ENCODE measurements around the gene SLC1A3.
"Not testable (repeated sequence)": the region's sequence is repeated elsewhere in the genome, so short reads cannot be mapped to it uniquely, and the experiment has no call there.

The SLC1A3 gene

GRCh38 chr5:36631620-36632362 is 25.4 kb downstream of the SLC1A3 start:
- no peak for DNase-seq

GRCh38 chr5:36632363-36632664 is 25.9 kb downstream of the SLC1A3 start:
- no peak for DNase-seq

GRCh38 chr5:36635721-36636390 is 29.4 kb downstream of the SLC1A3 start:
- DNase-seq, result no peak

DNA sequence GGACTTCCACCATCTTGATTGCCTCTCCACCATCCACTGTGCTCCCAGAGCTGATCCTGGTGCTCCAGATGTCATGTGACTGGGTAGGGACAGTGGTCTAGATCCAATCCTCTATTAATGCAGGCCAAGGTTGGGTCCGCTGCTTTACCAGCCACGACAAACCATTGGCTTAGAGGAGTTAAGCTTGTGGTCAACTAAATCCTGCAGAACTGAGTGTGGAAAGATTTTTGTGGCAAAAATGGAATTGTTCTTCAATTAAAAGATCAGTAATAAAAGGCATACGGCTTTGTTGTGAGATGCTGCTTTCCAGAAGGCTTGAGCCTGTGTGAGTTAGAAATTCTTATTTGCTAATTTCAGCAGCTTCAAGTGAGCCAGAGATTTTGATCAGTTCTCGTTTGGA is 30.7 kb downstream of the SLC1A3 start:
- no peak for DNase-seq

- DNase-seq, result no peak
Observed at GRCh38 chr5:36637516-36637915, 31.1 kb downstream of the SLC1A3 start.

GRCh38 chr5:36638056-36638455 is 31.6 kb downstream of the SLC1A3 start:
- DNase-seq, result no peak

DNA sequence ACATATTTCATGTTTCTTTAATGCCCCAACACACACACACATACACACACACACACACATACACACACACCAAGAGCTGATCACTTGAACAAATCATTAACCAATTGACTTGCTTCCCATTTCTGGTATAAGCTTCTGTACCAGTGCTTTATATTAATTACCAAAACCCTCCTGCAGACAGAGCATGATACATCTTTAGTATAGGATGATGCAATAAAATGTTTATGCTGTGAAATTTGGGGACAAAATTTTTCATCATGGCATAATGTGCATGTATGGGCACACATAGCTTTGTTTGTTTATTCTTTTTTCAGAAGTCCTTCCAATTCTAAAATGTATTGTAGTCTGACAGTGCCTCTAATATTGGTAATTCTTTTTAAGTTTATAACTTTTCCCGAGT is 34.5 kb downstream of the SLC1A3 start:
- no peak for DNase-seq

- no peak for DNase-seq
Observed at GRCh38 chr5:36641431-36641830, 35.0 kb downstream of the SLC1A3 start.

DNA sequence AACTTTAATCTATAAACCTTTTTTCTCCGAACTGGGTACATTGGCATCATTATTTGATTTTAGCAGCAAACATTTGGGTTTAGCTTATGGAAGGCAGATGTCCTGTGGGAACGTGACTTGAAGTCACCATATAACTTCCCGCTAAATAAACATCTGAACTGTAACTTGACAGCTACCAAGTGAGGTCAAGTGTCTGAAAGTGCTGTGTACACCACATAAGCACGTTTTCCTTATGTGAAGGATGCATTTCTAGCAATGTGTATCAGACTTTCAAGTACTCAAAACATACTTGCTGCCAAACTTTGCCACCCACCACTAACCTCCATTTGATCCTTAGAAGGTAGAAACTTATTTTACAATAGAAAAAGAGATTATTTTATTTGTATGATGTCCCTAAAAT is 35.7 kb downstream of the SLC1A3 start:
- DNase-seq, result no peak

GRCh38 chr5:36643162-36643561 is 36.8 kb downstream of the SLC1A3 start:
- no peak for DNase-seq

DNA sequence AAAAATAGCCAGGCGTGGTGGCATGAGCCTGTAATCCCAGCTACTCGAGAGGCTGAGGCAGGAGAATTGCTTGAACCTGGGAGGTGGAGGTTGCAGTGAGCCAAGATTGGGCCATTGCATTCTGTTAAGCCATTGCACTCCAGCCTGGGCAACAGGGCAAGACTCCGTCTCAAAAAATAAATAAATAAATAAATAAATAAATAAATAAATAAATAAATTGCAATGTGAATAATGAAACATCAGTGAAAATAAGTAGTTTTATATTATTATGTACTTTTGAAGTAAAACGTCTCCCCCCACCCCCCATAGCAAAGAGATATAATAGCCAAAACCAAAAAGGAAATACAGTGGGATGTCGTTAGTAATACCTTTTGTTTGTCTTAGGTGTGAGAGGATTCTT is 37.4 kb downstream of the SLC1A3 start:
- DNase-seq, result not testable (repeated sequence)

GRCh38 chr5:36644727-36645126 is 38.3 kb downstream of the SLC1A3 start:
- no peak for DNase-seq

GRCh38 chr5:36646100-36646499 is 39.7 kb downstream of the SLC1A3 start:
- DNase-seq, result no peak

DNA sequence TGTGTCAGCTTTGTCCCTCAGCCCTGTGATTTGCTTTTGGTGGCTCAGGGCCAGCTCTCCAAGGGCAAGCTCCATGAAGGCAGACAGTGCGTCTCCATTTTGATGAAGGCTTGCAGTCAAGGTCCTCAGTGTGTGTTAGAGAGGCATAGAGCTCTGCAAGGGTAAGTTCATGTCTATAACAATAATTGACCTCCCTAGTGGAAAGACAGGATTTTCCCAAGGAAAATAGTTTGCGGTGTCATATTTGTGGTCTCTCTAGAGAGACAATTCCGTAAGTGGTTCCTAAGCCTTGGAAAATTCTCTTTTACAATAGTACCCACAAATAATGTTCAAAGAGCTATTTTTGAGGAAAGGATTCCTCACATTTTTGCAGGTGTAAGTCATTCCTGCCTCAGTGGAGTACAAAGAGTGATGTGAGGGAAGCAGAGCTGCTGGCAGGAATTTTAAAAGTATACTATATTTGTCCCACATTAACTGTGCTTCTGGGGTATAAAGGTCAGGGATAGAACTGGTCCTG is 40.2 kb downstream of the SLC1A3 start:
- no peak for DNase-seq

GRCh38 chr5:36647046-36647445 is 40.6 kb downstream of the SLC1A3 start:
- DNase-seq, result no peak

DNA sequence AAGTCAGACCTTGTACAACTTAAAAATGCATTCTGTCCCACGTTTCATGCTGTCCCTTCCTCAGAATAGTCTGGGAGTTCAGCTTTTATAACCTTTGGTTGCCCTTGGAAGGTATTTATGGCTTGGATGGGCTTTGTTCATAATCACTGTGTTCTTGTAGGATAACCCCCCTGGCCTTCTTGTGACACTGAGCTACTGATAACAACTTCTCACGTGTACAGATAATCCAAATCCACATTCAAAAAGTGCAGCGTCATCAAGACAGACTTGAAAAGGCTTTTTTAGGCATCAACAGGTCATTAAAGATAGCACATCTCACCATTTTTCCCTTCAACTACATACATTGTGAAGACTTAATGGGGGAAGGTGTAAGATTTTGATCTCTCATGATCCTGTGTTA is 42.0 kb downstream of the SLC1A3 start:
- no peak for DNase-seq

DNA sequence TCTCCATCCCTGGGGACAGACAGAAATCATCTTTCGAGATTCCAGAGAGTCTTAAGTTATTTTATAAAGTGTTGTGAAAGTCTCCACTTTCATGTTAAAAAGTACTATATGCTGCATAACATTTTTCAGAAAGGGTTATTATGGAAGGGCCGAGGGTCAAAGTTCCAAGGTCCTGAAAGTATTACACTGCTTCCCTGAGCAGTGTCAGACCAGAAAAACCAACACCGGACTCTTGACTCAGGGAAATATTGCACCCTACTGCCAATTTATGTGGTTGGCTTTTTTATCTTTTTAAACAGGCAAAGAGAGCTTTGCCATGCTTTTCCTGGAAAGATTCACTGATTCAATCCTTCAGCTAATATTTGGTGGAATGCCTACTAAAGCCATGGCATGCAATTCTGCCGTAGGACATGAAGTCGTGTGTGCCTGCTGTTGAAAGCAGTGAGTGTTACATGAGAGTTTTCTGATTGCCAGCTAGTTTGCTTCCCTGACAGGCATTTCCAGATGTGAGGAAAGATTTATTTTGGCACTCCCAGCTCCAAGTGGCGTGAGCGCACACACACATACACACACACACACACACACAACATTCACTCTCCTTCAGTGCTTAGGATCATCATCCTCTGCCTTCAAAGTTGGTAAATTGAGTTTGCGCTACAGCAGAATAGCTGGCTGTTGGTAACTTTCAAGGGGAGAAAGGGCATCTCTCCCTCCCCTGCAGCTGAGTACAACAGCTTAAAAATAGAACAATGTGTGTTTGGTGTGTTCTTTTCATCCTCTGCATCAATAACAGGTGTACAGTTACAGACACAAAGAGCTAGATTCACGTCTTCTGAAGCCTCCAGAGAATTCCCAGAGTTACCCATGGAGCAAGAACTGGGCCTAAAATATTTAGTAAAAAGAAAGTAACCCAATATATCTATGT is 45.6 kb downstream of the SLC1A3 start:
- DNase-seq, result no peak

GRCh38 chr5:36653044-36653705 is 46.8 kb downstream of the SLC1A3 start:
- DNase-seq, result no peak

DNA sequence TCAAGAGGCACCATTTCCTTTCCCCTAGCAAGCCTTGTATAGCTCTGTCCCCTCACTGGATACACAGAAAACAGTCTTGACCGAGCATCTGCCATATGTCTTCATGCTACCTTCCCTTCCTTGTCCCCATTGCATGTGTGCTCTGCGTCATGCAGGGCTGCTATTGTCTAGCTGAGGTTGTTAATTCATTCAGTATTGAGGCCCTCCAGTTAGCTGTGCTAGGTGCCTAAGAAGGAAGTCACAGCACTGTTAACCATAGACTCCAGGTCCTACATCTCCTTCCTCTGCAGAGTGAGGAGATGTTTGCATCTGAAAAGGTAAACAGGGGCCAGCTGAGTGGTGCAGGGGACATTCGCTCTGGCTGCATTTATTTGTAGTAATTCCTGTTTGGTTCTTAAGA is 48.2 kb downstream of the SLC1A3 start:
- no peak for DNase-seq

- no peak for DNase-seq
Observed at GRCh38 chr5:36655161-36655560, 48.8 kb downstream of the SLC1A3 start.

GRCh38 chr5:36656556-36656955 is 50.1 kb downstream of the SLC1A3 start:
- no peak for DNase-seq

GRCh38 chr5:36657563-36657995 is 51.2 kb downstream of the SLC1A3 start:
- no peak for DNase-seq
